ENCODE data around the gene MTCH1. TPM values are rescaled to one million over a fixed set of nuclear protein-coding genes. Genes with fewer than 3 reads are reported as not detected.

MTCH1 gene
- total RNA-seq, 2 experiments from 2014 or later: 231 to 239 TPM

DNA sequence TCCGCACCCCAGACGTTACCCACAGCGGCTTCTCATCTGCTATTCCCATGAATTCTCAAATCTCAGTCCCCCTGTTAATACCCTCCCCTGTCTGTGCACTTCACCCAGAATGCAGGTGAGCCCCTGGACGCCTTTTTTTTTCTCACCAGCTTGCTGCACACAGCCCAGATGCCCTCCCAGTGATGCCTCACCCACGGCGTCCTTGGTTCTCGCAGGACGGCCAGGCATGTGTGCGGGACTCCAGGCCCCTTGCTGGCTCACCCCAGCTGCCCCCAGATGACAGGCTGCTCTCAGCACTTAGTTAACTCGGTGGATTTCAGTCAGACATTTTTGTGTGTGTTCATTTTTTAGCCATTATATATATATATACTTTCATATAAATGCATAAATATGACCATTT is 56.8 kb downstream of the MTCH1 start:
- Mint-ChIP-seq H3K4me3 (no peak overlapping the region), H3K9me3 (no peaks in the 10 kb centered on the region), H3K4me1 (ENCODE audit: low read depth) (peaks cover 2% of the 10 kb centered on the region), H3K27me3 (no peaks in the 10 kb centered on the region), H3K27ac (no peak overlapping the region), H3K36me3 (ENCODE audit: low read depth) (peaks cover 22% of the 10 kb centered on the region)
- no peak for DNase-seq
- ATAC-seq (ENCODE audit: poor library complexity): no peak
- intact Hi-C loops (cut with DNase I, micrococcal nuclease): no loop called here
- peaks cover 7% of the 10 kb centered on the region for H3K4me1 ChIP-seq (ENCODE audit: insufficient read depth, low read length)
- no peak overlapping the region for H3K27ac ChIP-seq (ENCODE audit: low read depth in 1 of 2, low read length in 2 of 2)
- ChIA-PET POLR2A (no interaction called here), CTCF (no interaction called here)
- no peaks in the 10 kb centered on the region for H3K9me3 ChIP-seq (ENCODE audit: control insufficient read depth in 1 of 2, insufficient read depth in 1 of 2, low read length in 2 of 2)
- H3K4me3 ChIP-seq (ENCODE audit: low read length): no peak overlapping the region
- no peaks in the 10 kb centered on the region for H3K27me3 ChIP-seq (ENCODE audit: control insufficient read depth in 1 of 2, insufficient read depth in 2 of 2, low read length in 2 of 2)
- TF ChIP-seq, protein P1, sequence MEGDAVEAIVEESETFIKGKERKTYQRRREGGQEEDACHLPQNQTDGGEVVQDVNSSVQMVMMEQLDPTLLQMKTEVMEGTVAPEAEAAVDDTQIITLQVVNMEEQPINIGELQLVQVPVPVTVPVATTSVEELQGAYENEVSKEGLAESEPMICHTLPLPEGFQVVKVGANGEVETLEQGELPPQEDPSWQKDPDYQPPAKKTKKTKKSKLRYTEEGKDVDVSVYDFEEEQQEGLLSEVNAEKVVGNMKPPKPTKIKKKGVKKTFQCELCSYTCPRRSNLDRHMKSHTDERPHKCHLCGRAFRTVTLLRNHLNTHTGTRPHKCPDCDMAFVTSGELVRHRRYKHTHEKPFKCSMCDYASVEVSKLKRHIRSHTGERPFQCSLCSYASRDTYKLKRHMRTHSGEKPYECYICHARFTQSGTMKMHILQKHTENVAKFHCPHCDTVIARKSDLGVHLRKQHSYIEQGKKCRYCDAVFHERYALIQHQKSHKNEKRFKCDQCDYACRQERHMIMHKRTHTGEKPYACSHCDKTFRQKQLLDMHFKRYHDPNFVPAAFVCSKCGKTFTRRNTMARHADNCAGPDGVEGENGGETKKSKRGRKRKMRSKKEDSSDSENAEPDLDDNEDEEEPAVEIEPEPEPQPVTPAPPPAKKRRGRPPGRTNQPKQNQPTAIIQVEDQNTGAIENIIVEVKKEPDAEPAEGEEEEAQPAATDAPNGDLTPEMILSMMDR (IDR thresholded peaks at IDR 0.05): no peak
- H3K36me3 ChIP-seq (ENCODE audit: insufficient read depth, low read length): peaks cover 18% of the 10 kb centered on the region

DNA sequence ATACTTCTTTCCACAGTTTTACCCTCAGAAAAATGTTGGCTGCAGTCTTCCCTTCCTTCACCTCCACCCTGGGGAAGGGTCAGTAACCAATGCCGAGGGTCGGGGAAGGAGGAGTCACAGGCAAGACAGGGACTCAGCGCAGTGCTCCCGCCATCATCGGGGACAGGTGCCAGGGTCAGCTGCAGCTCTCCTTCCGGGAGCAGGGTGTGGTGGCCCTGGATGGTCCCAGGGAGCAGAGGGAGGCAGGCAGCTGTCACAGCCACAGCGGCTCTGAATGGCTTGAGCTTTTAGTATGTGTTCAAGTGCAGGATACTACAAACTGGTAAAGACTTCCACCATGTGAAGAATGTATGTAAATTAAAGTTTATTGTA is 57.5 kb downstream of the MTCH1 start:
- CTCF ChIA-PET: no interaction called here
- H3K4me1 ChIP-seq (ENCODE audit: insufficient read depth, low read length): peaks cover 7% of the 10 kb centered on the region
- TF ChIP-seq, protein P1 (IDR thresholded peaks at IDR 0.05): no peak
- no peak overlapping the region for H3K4me3 Mint-ChIP-seq
- peaks cover 23% of the 10 kb centered on the region for H3K36me3 ChIP-seq (ENCODE audit: insufficient read depth, low read length)
- peaks cover 5% of the 10 kb centered on the region for H3K4me1 Mint-ChIP-seq (ENCODE audit: low read depth)
- DNase-seq (no peak), ATAC-seq (ENCODE audit: poor library complexity) (no peak)
- no peaks in the 10 kb centered on the region for H3K27me3 ChIP-seq (ENCODE audit: control insufficient read depth in 1 of 2, insufficient read depth in 2 of 2, low read length in 2 of 2)
- no peak overlapping the region for H3K4me3 ChIP-seq (ENCODE audit: low read length)
- H3K27ac ChIP-seq (ENCODE audit: low read depth in 1 of 2, low read length in 2 of 2): no peak overlapping the region
- H3K9me3 ChIP-seq (ENCODE audit: control insufficient read depth in 1 of 2, insufficient read depth in 1 of 2, low read length in 2 of 2): no peaks in the 10 kb centered on the region
- H3K9me3 Mint-ChIP-seq: no peaks in the 10 kb centered on the region
- H3K27me3 Mint-ChIP-seq: no peaks in the 10 kb centered on the region
- peaks cover 28% of the 10 kb centered on the region for H3K36me3 Mint-ChIP-seq (ENCODE audit: low read depth)
- no peak overlapping the region for H3K27ac Mint-ChIP-seq
- POLR2A ChIA-PET: no interaction called here
- intact Hi-C loops (cut with DNase I, micrococcal nuclease): no loop called here

DNA sequence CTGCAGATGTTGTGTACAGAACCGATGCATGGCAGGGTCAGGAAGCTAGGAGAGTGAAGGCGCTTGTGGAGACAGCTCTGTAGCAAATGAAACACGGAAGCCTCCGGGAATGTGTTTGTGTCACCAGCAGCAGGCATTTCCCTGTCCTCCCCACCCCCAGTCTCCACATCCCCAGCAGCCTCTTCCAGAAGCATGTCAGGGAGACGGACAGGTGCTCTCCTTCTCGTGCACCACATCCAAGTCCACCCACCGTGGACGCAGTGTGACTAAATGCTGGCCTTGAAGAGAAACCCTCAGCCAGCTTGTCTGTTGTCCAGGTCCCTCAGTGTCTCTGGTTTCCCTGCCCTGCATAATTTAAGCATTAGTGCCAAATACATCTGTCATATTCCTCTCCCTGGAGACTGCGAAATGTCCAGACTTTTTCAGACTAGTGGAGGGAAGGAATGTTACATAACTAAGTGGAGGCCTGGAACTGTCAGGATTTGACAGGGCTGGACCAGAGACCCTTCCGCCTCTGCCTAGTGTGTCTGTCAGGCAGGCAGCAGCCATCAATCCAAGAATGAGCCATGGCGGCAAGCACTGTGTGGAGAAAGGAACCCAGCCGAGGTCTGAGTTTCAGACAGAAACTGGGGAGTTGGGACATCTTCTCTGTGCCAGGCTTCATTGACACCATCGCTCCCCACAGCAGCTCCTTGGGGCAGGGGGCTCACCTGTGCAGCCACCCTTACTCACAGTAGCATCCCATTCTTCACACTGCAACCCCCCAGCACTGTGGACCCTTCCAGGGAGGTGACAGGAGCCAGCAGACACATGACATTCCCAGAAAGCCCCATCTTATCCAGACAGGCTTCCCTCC is 58.1 kb downstream of the MTCH1 start:
- intact Hi-C loops (cut with DNase I, micrococcal nuclease): no loop called here
- no peak for ATAC-seq (ENCODE audit: poor library complexity)
- Mint-ChIP-seq H3K9me3 (no peaks in the 10 kb centered on the region), H3K36me3 (ENCODE audit: low read depth) (peaks cover 32% of the 10 kb centered on the region), H3K27me3 (no peaks in the 10 kb centered on the region), H3K27ac (no peak overlapping the region), H3K4me3 (no peak overlapping the region), H3K4me1 (ENCODE audit: low read depth) (peaks cover 5% of the 10 kb centered on the region)
- H3K27ac ChIP-seq (ENCODE audit: low read depth in 1 of 2, low read length in 2 of 2): no peak overlapping the region
- peaks cover 29% of the 10 kb centered on the region for H3K36me3 ChIP-seq (ENCODE audit: insufficient read depth, low read length)
- ChIA-PET POLR2A (no interaction called here), CTCF (no interaction called here)
- TF ChIP-seq, protein P1 (IDR thresholded peaks at IDR 0.05): no peak
- H3K27me3 ChIP-seq (ENCODE audit: control insufficient read depth in 1 of 2, insufficient read depth in 2 of 2, low read length in 2 of 2): no peaks in the 10 kb centered on the region
- peaks cover 7% of the 10 kb centered on the region for H3K4me1 ChIP-seq (ENCODE audit: insufficient read depth, low read length)
- no peak for DNase-seq
- no peaks in the 10 kb centered on the region for H3K9me3 ChIP-seq (ENCODE audit: control insufficient read depth in 1 of 2, insufficient read depth in 1 of 2, low read length in 2 of 2)
- no peak overlapping the region for H3K4me3 ChIP-seq (ENCODE audit: low read length)

Data from CD4-positive, alpha-beta T cell (primary cell).